ENCODE results near the gene TLE2. TPM values are rescaled to one million over a fixed set of nuclear protein-coding genes. Genes with fewer than 3 reads are reported as not detected.

The TLE2 gene
- polyA plus RNA-seq, 1 of the 3 experiments (the other 2 are of a cell fraction), result 2.3 TPM

DNA sequence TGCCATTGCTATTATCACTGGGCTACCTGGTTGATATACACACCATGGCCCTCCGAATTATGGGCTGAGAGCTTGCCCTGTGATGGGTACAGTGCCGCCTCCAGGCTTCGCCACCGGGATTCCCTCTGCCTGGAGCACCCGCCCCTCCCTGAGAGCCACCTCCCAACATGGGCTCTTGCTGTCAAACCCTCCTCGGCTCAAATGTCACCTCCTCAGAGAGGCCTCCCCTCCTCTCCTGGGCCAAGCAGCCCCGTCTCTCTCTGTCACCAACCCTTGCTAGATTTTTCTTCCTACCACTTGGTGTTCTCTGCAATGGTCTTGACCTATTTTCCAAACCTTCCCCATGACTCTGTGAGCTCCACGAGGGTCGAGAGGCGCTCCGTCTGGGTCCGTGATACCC, 12.2 kb upstream of the TLE2 start:
- H3K4me1 ChIP-seq (ENCODE audit: control insufficient read depth in 1 of 2, insufficient read depth in 2 of 2, low read depth in 1 of 2, low read length in 1 of 2), result peaks cover 0 to 2% of the 10 kb centered on the region in 2 experiments; a peak in 1 of 4 replicates
- TF ChIP-seq NRF1 (IDR thresholded peaks at IDR 0.05; ENCODE audit: low read depth, low read length) (no peak), RFX5 (IDR thresholded peaks at IDR 0.05; ENCODE audit: low read length) (no peak), POLR2AphosphoS5 (IDR thresholded peaks at IDR 0.05; ENCODE audit: low read depth, low read length) (no peak), EZH2phosphoT487 (IDR thresholded peaks at IDR 0.05; ENCODE audit: borderline replicate concordance, low read depth) (no peak), TEAD4 (IDR thresholded peaks at IDR 0.05; ENCODE audit: borderline replicate concordance, insufficient read depth) (no peak), MAX (IDR thresholded peaks at IDR 0.05; ENCODE audit: low read depth) (no peak)
- H3K27me3 ChIP-seq (ENCODE audit: insufficient read depth), result no peaks in the 10 kb centered on the region
- no peaks in the 10 kb centered on the region for H3K36me3 ChIP-seq (replicated peaks in 1 of 2; ENCODE audit: control insufficient read depth in 1 of 2, insufficient read depth in 2 of 2, low read length in 1 of 2)
- H4K20me1 ChIP-seq (ENCODE audit: insufficient read depth), result no peaks in the 10 kb centered on the region
- H3K27ac ChIP-seq (ENCODE audit: low read depth in 2 of 2, low read length in 1 of 2), result no peak overlapping the region
- DNase-seq, result no peak
- no peaks in the 10 kb centered on the region for H3K9me3 ChIP-seq
- H2AFZ ChIP-seq (ENCODE audit: low read depth), result no peak overlapping the region
- H3K79me2 ChIP-seq (ENCODE audit: insufficient read depth), result no peaks in the 10 kb centered on the region
- peaks cover 8% of the 10 kb centered on the region for H3F3A ChIP-seq (replicated peaks; ENCODE audit: insufficient read depth)
- no peak overlapping the region for H3K9ac ChIP-seq
- CTCF ChIA-PET, result interaction anchor here (0.6 kb wide), 1 partner anchor 21 kb away, joined by 3 read pairs; no protein-coding TSS in a partner anchor
- POLR2A ChIA-PET, result no interaction called here
- H3K9me2 ChIP-seq, result no peaks in the 10 kb centered on the region
- 84% methylated on average over 12 of the region's 12 CpGs for WGBS (ENCODE audit: low lambda C conversion rate)
- H3K4me2 ChIP-seq, result no peak overlapping the region
- no peak overlapping the region for H3K4me3 ChIP-seq (ENCODE audit: low read depth in 2 of 2, low read length in 1 of 2)

- TF ChIP-seq JUND (IDR thresholded peaks at IDR 0.05) (no peak), TAF1 (IDR thresholded peaks at IDR 0.05; ENCODE audit: borderline replicate concordance, low read depth, low read length) (no peak), RAD21 (IDR thresholded peaks at IDR 0.05; ENCODE audit: low read length) (0 out of 2 replicates have a peak, but pooled peaks have one; percentile 9), EP300 (IDR thresholded peaks at IDR 0.05; ENCODE audit: borderline replicate concordance in 1 of 2, low read depth in 1 of 2, low read length in 1 of 2) (no peak), MEF2A (IDR thresholded peaks at IDR 0.05; ENCODE audit: borderline replicate concordance, low read depth) (no peak), ELF1 (IDR thresholded peaks at IDR 0.05) (no peak)
- TF ChIP-seq, protein P1, sequence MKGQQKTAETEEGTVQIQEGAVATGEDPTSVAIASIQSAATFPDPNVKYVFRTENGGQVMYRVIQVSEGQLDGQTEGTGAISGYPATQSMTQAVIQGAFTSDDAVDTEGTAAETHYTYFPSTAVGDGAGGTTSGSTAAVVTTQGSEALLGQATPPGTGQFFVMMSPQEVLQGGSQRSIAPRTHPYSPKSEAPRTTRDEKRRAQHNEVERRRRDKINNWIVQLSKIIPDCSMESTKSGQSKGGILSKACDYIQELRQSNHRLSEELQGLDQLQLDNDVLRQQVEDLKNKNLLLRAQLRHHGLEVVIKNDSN (IDR thresholded peaks at IDR 0.05; ENCODE audit: borderline replicate concordance, low read depth), result no peak
- Histone ChIP-seq H3K4me2 (no peak overlapping the region), H3K27ac (ENCODE audit: low read depth in 2 of 2, low read length in 1 of 2) (no peak overlapping the region), H3K9me2 (no peaks in the 10 kb centered on the region), H2AFZ (ENCODE audit: low read depth) (no peak overlapping the region), H3K9me3 (no peaks in the 10 kb centered on the region), H3K79me2 (ENCODE audit: insufficient read depth) (no peaks in the 10 kb centered on the region), H3K4me1 (ENCODE audit: control insufficient read depth in 1 of 2, insufficient read depth in 2 of 2, low read depth in 1 of 2, low read length in 1 of 2) (peaks cover 0 to 9% of the 10 kb centered on the region in 2 experiments; a peak in 1 of 4 replicates), H3K4me3 (ENCODE audit: low read depth in 2 of 2, low read length in 1 of 2) (no peak overlapping the region), H3K9ac (no peak overlapping the region), H3K27me3 (ENCODE audit: insufficient read depth) (no peaks in the 10 kb centered on the region), H4K20me1 (ENCODE audit: insufficient read depth) (no peaks in the 10 kb centered on the region), H3K36me3 (replicated peaks in 1 of 2; ENCODE audit: control insufficient read depth in 1 of 2, insufficient read depth in 2 of 2, low read length in 1 of 2) (no peaks in the 10 kb centered on the region), H3F3A (replicated peaks; ENCODE audit: insufficient read depth) (peaks cover 9% of the 10 kb centered on the region)
- ChIA-PET CTCF (interaction anchor here (0.7 to 1.7 kb wide), 4 partner anchors 8 to 69 kb away, joined by 3 to 6 read pairs (median 4); no protein-coding TSS in a partner anchor), POLR2A (no interaction called here)
- WGBS (ENCODE audit: low lambda C conversion rate), result 54% methylated on average over 17 of the region's 17 CpGs
- no peak for DNase-seq
Measured at GRCh38 chr19:3039641-3040077, 10.6 kb upstream of the TLE2 start.
